Measurements from ENCODE around the gene RAD18. TPM values are rescaled to one million over a fixed set of nuclear protein-coding genes. Genes with fewer than 3 reads are reported as not detected.

Gene RAD18
- total and polyA plus RNA-seq, 2 experiments from 2014 or later, result 6.0 to 6.5 TPM

- 95% methylated on average over 1 of the region's 1 CpG for WGBS (ENCODE audit: low lambda C conversion rate, missing lambda C conversion rate)
- Histone ChIP-seq H3K4me3 (no peak overlapping the region), H4K20me1 (ENCODE audit: insufficient read depth, poor library complexity, severe bottlenecking) (no peaks in the 10 kb centered on the region)
These were observed 106.6 kb downstream of the RAD18 start for GRCh38 chr3:8856721-8857120.

GRCh38 chr3:8856071-8856470 is 107.2 kb downstream of the RAD18 start:
- H2AFZ ChIP-seq, result no peak overlapping the region
- no peaks in the 10 kb centered on the region for H3K9me3 ChIP-seq (ENCODE audit: low read depth)
- no peaks in the 10 kb centered on the region for H3K79me2 ChIP-seq
- WGBS (ENCODE audit: low lambda C conversion rate, missing lambda C conversion rate), result 95% methylated on average over 10 of the region's 10 CpGs
- no peaks in the 10 kb centered on the region for H3K27me3 ChIP-seq
- H3K4me2 ChIP-seq, result no peak overlapping the region
- H4K20me1 ChIP-seq (ENCODE audit: insufficient read depth, poor library complexity, severe bottlenecking), result no peaks in the 10 kb centered on the region
- no peaks in the 10 kb centered on the region for H3K36me3 ChIP-seq (replicated peaks; ENCODE audit: insufficient read depth, low read depth)
- no peak overlapping the region for H3K27ac ChIP-seq
- H3K4me1 ChIP-seq (ENCODE audit: insufficient read depth), result peaks cover 4% of the 10 kb centered on the region
- DNase-seq (ENCODE audit: low spot score), result no peak
- no peaks in the 10 kb centered on the region for H3K9me2 ChIP-seq (replicated peaks; ENCODE audit: insufficient read depth)
- H3K4me3 ChIP-seq, result no peak overlapping the region
- TF ChIP-seq EZH2phosphoT487 (IDR thresholded peaks at IDR 0.05; ENCODE audit: low read depth, severe bottlenecking, unreplicated experiment) (no peak), CTCF (IDR thresholded peaks at IDR 0.05; ENCODE audit: poor library complexity) (no peak)

More at GRCh38 chr3:8856721-8857120, 106.6 kb downstream of the RAD18 start:
- Histone ChIP-seq H3K4me1 (ENCODE audit: insufficient read depth) (peaks cover 4% of the 10 kb centered on the region), H3K27ac (no peak overlapping the region), H3K36me3 (replicated peaks; ENCODE audit: insufficient read depth, low read depth) (no peaks in the 10 kb centered on the region), H3K27me3 (no peaks in the 10 kb centered on the region), H2AFZ (no peak overlapping the region), H3K9me2 (replicated peaks; ENCODE audit: insufficient read depth) (no peaks in the 10 kb centered on the region), H3K4me2 (no peak overlapping the region), H3K9me3 (ENCODE audit: low read depth) (no peaks in the 10 kb centered on the region), H3K79me2 (no peaks in the 10 kb centered on the region)
- no peak for TF ChIP-seq CTCF (IDR thresholded peaks at IDR 0.05; ENCODE audit: poor library complexity)
- no peak for DNase-seq (ENCODE audit: low spot score)

GRCh38 chr3:8854656-8855055 is 108.6 kb downstream of the RAD18 start:
- TF ChIP-seq CTCF (IDR thresholded peaks at IDR 0.05; ENCODE audit: poor library complexity) (no peak), EZH2phosphoT487 (IDR thresholded peaks at IDR 0.05; ENCODE audit: low read depth, severe bottlenecking, unreplicated experiment) (no peak), EZH2 (IDR thresholded peaks at IDR 0.05; ENCODE audit: borderline replicate concordance) (no peak)
- WGBS (ENCODE audit: low lambda C conversion rate, missing lambda C conversion rate), result 97% methylated on average over 4 of the region's 4 CpGs
- no peak overlapping the region for H3K4me3 ChIP-seq
- H3K36me3 ChIP-seq (replicated peaks; ENCODE audit: insufficient read depth, low read depth), result no peaks in the 10 kb centered on the region
- no peaks in the 10 kb centered on the region for H3K79me2 ChIP-seq
- no peak overlapping the region for H2AFZ ChIP-seq
- no peaks in the 10 kb centered on the region for H3K9me3 ChIP-seq (ENCODE audit: low read depth)
- no peaks in the 10 kb centered on the region for H3K27me3 ChIP-seq
- no peaks in the 10 kb centered on the region for H3K9me2 ChIP-seq (replicated peaks; ENCODE audit: insufficient read depth)
- H3K4me2 ChIP-seq, result no peak overlapping the region
- DNase-seq (ENCODE audit: low spot score), result no peak
- no peaks in the 10 kb centered on the region for H4K20me1 ChIP-seq (ENCODE audit: insufficient read depth, poor library complexity, severe bottlenecking)
- no peak overlapping the region for H3K27ac ChIP-seq
- H3K4me1 ChIP-seq (ENCODE audit: insufficient read depth), result peaks cover 4% of the 10 kb centered on the region

GRCh38 chr3:8853081-8853480 is 110.2 kb downstream of the RAD18 start:
- Histone ChIP-seq H3K4me1 (ENCODE audit: insufficient read depth) (peaks cover 4% of the 10 kb centered on the region), H3K4me2 (no peak overlapping the region), H3K27me3 (no peaks in the 10 kb centered on the region), H3K9me2 (replicated peaks; ENCODE audit: insufficient read depth) (no peaks in the 10 kb centered on the region), H4K20me1 (ENCODE audit: insufficient read depth, poor library complexity, severe bottlenecking) (no peaks in the 10 kb centered on the region), H3K9me3 (ENCODE audit: low read depth) (no peaks in the 10 kb centered on the region), H3K27ac (no peak overlapping the region), H3K4me3 (no peak overlapping the region), H3K36me3 (replicated peaks; ENCODE audit: insufficient read depth, low read depth) (no peaks in the 10 kb centered on the region), H3K79me2 (no peaks in the 10 kb centered on the region), H2AFZ (no peak overlapping the region)
- WGBS (ENCODE audit: low lambda C conversion rate, missing lambda C conversion rate), result 89% methylated on average over 5 of the region's 5 CpGs
- TF ChIP-seq CTCF (IDR thresholded peaks at IDR 0.05; ENCODE audit: poor library complexity) (no peak), EZH2 (IDR thresholded peaks at IDR 0.05; ENCODE audit: borderline replicate concordance) (no peak), EZH2phosphoT487 (IDR thresholded peaks at IDR 0.05; ENCODE audit: low read depth, severe bottlenecking, unreplicated experiment) (no peak)
- no peak for DNase-seq (ENCODE audit: low spot score)

All from hepatocyte (in vitro differentiated cells).